Measurements from ENCODE around the gene NTNG1.

Gene NTNG1

DNA sequence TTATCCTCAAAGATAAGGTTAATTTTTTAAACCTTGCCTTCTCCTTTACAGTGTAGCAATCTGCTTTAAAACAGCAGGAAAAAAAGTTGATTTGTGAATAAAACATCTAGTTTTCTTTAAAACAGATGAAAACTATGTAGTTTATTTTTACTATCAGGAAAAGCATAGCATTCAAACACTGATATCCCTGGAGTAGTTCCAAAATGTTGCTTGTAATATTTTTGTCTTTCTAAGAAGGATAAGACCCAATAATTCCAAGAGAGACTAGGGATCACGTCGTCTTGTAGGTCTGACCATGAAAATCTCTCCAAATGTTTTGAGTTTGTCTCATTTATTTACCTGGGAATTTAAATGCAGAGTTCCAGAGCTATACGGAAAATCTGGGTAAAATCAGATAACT lies 204.0 kb downstream of the NTNG1 start:
- DNase-seq = no peak

GRCh38 chr1:107352850-107353249 lies 212.0 kb downstream of the NTNG1 start:
- no peak for DNase-seq

- no peak for DNase-seq
Measured at GRCh38 chr1:107357376-107357775, 216.5 kb downstream of the NTNG1 start.

DNA sequence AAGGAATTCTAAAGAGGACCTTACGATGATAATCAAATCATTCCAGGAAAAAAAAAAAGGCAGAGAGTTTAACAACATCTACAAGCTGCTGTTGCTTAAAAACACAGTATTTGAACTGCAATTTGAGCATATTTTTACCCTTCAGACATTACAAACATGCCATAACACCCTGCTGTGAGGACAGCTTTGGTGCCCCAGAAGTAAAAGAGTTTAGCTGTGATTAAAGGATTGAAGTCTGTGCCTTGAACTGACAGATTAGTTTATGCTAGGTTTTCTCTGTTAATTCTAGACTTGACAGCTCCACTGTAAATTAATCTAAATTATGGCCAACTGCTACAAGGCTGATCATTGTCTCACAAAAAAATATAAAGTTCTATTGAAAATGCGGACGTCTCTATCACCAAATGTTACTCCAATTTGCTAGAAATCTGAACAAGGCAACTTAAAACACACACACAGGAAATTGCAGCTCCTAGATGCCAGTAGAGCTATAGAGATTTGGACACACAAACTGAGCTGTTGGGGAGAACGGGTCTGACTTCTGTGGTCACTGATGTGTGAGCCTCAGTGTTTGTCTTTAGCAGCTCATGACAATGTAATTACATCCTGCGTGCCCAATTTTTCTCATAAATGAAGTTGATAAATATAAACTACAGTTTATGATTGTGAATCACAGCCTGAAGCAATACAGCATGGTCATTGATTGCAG lies 217.9 kb downstream of the NTNG1 start:
- DNase-seq = no peak

GRCh38 chr1:107359472-107360241 lies 218.8 kb downstream of the NTNG1 start:
- DNase-seq = no peak

DNA sequence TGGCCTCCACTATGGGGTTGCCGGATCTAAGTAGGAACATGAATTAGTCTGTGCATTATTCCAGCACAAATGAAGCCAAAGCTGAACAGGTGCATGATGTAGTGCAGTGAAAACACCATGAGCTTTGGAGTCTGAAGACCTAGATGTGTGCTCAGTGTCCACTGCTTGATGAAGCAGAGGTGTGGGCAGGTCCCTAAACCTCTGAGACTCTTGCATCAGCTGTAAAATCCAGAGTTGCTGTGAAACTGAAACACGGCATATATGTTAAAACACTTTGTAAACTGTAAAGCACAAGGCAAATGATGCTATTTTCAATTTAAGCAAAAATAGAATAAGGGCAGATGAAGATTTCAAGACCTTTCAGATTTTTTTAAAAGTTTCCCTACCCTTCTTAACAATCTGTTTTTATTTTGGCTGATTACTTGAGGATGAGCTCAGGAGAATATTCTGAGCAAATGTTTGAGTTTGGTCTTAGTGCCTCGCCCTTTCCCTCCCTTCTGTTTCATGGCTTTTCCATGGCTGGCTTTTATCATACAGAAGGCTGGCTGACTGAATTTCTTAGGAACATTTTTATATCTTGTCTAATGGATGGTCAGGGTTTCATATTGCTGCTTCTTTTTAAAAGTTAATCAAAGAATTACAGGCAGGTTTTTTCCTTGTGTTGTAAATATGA lies 221.8 kb downstream of the NTNG1 start:
- no peak for DNase-seq

- no peak for DNase-seq
Measured at GRCh38 chr1:107363154-107363553, 222.3 kb downstream of the NTNG1 start.

- no peak for DNase-seq
Measured at GRCh38 chr1:107365527-107366240, 224.8 kb downstream of the NTNG1 start.

DNA sequence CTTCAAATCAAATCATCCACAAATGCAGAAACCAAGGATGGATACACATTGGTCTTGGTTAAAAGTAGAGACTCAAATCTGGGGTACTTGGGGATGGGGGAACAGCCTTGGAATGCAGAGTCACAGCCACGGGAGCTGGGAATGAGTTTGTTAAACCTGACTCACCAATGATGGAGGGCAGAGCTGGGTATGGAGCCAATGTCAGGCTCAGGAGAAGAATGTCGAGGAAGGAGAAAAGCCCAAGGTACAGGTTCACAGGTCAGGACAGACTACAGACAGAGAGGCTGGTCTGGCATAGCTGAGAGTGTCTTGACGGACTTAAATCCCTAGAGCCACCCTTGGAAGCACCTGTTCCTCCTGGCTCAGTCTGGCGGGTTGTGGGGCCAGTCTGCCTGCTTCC lies 237.6 kb downstream of the NTNG1 start:
- no peak for DNase-seq

DNA sequence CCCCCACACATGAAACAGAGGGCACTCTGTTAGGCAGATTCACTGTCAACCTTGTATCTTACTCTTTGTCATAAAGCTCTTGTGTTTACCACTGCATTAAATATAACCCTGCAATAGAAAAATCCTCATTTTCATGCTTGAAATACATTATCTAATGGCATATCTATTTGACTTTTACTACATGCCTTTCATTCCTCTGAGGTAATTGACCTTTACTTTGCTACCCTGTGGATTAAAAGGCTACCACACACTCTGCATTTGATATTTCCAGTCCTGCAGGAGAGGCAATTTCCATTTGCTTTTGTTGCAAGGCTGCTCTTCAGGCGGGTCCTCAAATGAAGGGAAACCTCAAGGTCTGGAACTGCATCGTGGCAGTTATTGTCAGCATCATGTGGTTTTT lies 238.0 kb downstream of the NTNG1 start:
- DNase-seq = no peak

DNA sequence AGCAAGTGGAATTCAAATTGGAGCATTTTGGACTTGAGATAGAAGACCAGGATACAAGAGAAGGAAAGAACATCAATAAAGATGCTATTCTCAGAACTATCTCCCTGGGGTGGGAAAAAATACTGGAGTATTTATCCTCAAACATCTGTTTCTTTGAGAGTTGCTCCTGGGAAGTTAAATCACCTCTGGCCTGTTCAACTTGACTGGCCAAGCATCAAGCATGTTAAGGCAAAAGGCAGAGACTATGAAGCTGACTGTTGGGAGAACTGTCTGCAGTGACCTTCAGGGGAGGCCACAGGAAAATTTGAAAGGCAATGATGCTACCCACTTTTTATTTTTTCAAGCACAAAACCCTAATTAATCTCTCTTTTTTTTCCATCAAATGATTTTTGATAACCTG lies 239.0 kb downstream of the NTNG1 start:
- DNase-seq = no peak

- no peak for DNase-seq
Measured at GRCh38 chr1:107389410-107390396, 248.9 kb downstream of the NTNG1 start.

- DNase-seq = no peak
Measured at GRCh38 chr1:107394301-107394700, 253.5 kb downstream of the NTNG1 start.

DNA sequence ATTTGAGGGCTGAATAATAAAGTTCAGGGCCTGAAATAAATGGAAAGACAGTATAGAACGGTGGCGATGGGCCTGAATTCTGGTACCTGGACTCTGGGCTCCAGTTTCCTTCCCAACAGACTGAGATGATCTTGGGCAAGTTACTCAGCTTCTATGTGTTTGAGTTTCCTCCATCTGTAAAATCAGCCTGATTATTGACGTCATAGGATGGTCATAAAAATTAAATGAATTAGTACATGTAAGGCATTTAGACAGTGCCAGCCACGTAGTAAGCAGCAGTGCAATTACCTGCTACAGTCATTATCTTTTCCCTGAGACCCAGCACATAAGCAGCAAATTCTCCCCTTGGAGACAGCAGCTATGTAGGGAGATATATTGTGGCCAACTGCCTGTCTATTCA lies 260.9 kb downstream of the NTNG1 start:
- no peak for DNase-seq

DNA sequence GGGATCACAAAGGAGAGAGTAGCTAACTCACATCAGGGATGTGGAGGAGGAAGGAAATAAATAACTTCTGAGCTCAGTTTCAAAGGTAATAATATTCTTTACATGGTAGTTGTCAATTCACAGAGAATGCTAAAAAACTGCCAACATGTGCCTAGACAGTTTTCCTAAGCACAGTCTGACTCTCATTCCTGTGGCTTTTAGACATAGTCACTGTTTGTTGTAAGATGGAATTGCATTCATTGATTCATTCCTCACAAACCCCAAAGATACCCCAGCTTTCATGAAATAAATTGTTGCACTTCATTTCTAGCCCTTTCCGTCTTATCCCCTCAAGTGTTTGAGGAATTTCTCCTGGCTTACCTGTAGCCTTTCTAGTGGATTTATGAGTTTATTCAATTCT lies 263.9 kb downstream of the NTNG1 start:
- peak; percentile 6 for DNase-seq

- peak; percentile 2 for DNase-seq
Measured at GRCh38 chr1:107405236-107405635, 264.4 kb downstream of the NTNG1 start.

DNA sequence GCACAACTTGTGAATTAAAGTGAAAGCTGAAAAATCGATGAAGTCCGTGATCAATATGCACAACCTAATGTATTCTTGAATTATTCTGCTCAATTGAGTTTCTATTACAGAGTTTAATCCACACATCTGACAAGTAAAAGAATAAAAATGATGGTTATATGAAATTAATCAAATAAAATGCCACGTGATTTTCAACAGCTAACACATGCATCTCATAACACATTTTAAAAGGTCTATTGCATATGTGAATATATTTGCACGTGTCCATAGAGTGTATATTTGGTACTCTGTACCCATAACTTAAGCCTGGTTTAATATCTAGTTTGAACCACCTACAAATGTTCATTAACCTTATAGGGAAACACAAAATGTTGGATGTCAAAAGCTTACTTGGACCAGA lies 266.2 kb downstream of the NTNG1 start:
- DNase-seq = no peak

DNA sequence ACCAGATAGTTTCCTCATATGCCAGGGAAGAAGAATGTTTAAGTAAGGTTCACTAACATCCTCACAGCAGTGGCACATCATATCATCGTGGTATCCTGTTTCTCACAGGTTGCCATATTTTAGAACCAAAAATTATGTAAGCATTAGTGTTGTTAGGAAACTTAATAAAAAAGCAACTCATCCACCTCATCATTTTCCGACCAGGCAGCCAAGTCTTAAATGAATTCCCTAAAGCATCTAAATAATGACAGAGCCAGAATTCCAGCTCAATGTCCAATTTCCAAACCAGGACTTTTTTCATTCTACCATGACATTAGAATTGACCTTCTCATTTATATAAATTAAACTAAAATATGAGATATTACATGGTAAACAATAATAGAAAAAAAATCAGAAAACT lies 272.7 kb downstream of the NTNG1 start:
- no peak for DNase-seq

- no peak for DNase-seq
Measured at GRCh38 chr1:107413951-107414350, 273.1 kb downstream of the NTNG1 start.

DNA sequence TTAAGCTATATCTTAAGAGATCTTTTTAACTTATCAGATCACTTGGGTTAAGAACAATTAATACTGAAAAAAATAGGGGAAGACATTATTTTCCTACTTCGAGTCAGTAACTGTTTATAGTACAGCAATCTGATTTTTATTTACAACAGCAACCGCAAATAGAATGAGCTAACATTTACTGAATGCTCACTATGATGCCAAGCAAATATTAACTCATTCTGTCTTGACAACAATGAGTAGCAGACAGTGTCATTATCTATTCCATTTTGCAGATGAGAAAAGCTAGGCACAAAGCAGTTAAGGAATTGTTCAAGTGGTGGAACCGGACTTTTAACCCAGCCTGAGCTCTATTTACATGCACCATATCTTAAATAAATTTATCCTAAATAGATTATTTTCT lies 273.7 kb downstream of the NTNG1 start:
- DNase-seq = no peak

GRCh38 chr1:107415241-107415640 lies 274.4 kb downstream of the NTNG1 start:
- no peak for DNase-seq

GRCh38 chr1:107419003-107419402 lies 278.2 kb downstream of the NTNG1 start:
- no peak for DNase-seq

All from amniotic stem cell (primary cell).